ENCODE results near the gene ZNF491.

The ZNF491 gene

GRCh38 chr19:11780431-11781020 lies 17.8 kb upstream of the ZNF491 start:
- Histone ChIP-seq H3K4me1 (ENCODE audit: control insufficient read depth, insufficient read depth, low read length) (no peaks in the 10 kb centered on the region), H3K4me3 (ENCODE audit: low read depth, low read length) (no peak overlapping the region), H3K9me3 (ENCODE audit: control insufficient read depth, insufficient read depth, low read depth, low read length) (no peaks in the 10 kb centered on the region), H3K27ac (ENCODE audit: extremely low read depth, low read depth, low read length) (no peak overlapping the region), H3K36me3 (ENCODE audit: control insufficient read depth in 2 of 2, insufficient read depth in 1 of 2, low read length in 2 of 2) (peaks cover 0 to 44% of the 10 kb centered on the region in 2 experiments; a peak in 1 of 3 replicates)
- TF ChIP-seq KLF17 (tag by site-specific recombination; IDR thresholded peaks at IDR 0.05) (no peak), ZNF274 (IDR thresholded peaks at IDR 0.05; ENCODE audit: low read length) (no peak), ZNF274 (tag by site-specific recombination; IDR thresholded peaks at IDR 0.05; ENCODE audit: borderline replicate concordance) (peak; percentile 89; the same call in 1 of the 2 replicates)
- ChIA-PET CTCF (no interaction called here), POLR2A (no interaction called here)

- ChIA-PET POLR2A (no interaction called here), CTCF (interaction anchor here (1.2 kb wide), 1 partner anchor 15 kb away, joined by 3 read pairs; no protein-coding TSS in a partner anchor)
Measured at GRCh38 chr19:11781295-11782057, 16.8 kb upstream of the ZNF491 start.

More at GRCh38 chr19:11781295-11782057, 16.8 kb upstream of the ZNF491 start:
- no peak overlapping the region for H3K27ac ChIP-seq (ENCODE audit: extremely low read depth, low read depth, low read length)
- H3K9me3 ChIP-seq (ENCODE audit: control insufficient read depth, insufficient read depth, low read depth, low read length): no peaks in the 10 kb centered on the region
- no peak overlapping the region for H3K4me3 ChIP-seq (ENCODE audit: low read depth, low read length)
- H3K4me1 ChIP-seq (ENCODE audit: control insufficient read depth, insufficient read depth, low read length): no peaks in the 10 kb centered on the region
- TF ChIP-seq BCL6B (tag by site-specific recombination; IDR thresholded peaks at IDR 0.05) (no peak), ZBTB11 (tag by site-specific recombination; conservative IDR thresholded peaks at IDR 0.05; ENCODE audit: low read depth) (no peak), KLF1 (tag by site-specific recombination; IDR thresholded peaks at IDR 0.05) (no peak), YY1 (tag by site-specific recombination; IDR thresholded peaks at IDR 0.05) (no peak), ZNF274 (IDR thresholded peaks at IDR 0.05; ENCODE audit: low read length) (no peak), ZNF274 (tag by site-specific recombination; IDR thresholded peaks at IDR 0.05; ENCODE audit: borderline replicate concordance) (peak; percentile 84), IKZF3 (tag by site-specific recombination; IDR thresholded peaks at IDR 0.05) (no peak), SETDB1 (IDR thresholded peaks at IDR 0.05; ENCODE audit: insufficient read length, low read length) (peak; percentile 98), INSM2 (tag by site-specific recombination; IDR thresholded peaks at IDR 0.05) (no peak), CTCF (tag by site-specific recombination; IDR thresholded peaks at IDR 0.05) (no peak), ZNF18 (tag by site-specific recombination; IDR thresholded peaks at IDR 0.05) (no peak), ZNF626 (tag by site-specific recombination; IDR thresholded peaks at IDR 0.05) (0 out of 2 replicates have a peak, but pooled peaks have one; percentile 8), ZNF549 (tag by site-specific recombination; IDR thresholded peaks at IDR 0.05) (no peak), ZNF121 (tag by site-specific recombination; IDR thresholded peaks at IDR 0.05) (no peak), KLF7 (tag by site-specific recombination; IDR thresholded peaks at IDR 0.05; ENCODE audit: borderline replicate concordance) (no peak)
- H3K36me3 ChIP-seq (ENCODE audit: control insufficient read depth in 2 of 2, insufficient read depth in 1 of 2, low read length in 2 of 2): peaks cover 0 to 44% of the 10 kb centered on the region in 2 experiments; a peak in 1 of 3 replicates
